ENCODE data around the gene KPTN.

The KPTN gene

GRCh38 chr19:47512183-47512947 is 28.3 kb upstream of the KPTN start:
- TF ChIP-seq, protein P1, sequence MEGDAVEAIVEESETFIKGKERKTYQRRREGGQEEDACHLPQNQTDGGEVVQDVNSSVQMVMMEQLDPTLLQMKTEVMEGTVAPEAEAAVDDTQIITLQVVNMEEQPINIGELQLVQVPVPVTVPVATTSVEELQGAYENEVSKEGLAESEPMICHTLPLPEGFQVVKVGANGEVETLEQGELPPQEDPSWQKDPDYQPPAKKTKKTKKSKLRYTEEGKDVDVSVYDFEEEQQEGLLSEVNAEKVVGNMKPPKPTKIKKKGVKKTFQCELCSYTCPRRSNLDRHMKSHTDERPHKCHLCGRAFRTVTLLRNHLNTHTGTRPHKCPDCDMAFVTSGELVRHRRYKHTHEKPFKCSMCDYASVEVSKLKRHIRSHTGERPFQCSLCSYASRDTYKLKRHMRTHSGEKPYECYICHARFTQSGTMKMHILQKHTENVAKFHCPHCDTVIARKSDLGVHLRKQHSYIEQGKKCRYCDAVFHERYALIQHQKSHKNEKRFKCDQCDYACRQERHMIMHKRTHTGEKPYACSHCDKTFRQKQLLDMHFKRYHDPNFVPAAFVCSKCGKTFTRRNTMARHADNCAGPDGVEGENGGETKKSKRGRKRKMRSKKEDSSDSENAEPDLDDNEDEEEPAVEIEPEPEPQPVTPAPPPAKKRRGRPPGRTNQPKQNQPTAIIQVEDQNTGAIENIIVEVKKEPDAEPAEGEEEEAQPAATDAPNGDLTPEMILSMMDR (IDR thresholded peaks at IDR 0.05; ENCODE audit: low read depth, low read length): no peak
- DNase-seq (ENCODE audit: extremely low read depth, low read depth): peak; percentile 27

GRCh38 chr19:47511681-47512080 is 27.7 kb upstream of the KPTN start:
- TF ChIP-seq, protein P1 (IDR thresholded peaks at IDR 0.05; ENCODE audit: low read depth, low read length): no peak
- DNase-seq (ENCODE audit: extremely low read depth, low read depth): no peak

DNA sequence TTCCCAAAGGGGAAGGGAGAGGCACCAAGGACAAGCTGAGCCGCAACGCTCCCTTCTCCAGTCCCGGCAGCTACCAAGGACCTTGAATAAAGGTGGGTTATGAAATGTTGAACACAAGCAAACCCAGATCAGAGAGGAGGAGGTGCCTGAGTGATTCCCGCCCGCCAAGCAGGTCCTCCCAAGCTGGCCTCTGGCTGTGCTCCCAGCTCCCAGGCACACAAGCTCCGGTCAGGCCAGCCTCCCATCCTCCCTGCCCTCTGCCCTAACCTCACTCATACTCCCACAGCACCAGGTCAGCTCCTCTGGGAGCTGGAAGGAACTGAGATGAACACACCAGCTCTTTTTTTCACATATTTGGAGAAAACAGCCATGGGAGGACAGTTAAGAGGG is 27.1 kb upstream of the KPTN start:
- TF ChIP-seq, protein P1 (IDR thresholded peaks at IDR 0.05; ENCODE audit: low read depth, low read length): no peak
- DNase-seq (ENCODE audit: extremely low read depth, low read depth): no peak

DNA sequence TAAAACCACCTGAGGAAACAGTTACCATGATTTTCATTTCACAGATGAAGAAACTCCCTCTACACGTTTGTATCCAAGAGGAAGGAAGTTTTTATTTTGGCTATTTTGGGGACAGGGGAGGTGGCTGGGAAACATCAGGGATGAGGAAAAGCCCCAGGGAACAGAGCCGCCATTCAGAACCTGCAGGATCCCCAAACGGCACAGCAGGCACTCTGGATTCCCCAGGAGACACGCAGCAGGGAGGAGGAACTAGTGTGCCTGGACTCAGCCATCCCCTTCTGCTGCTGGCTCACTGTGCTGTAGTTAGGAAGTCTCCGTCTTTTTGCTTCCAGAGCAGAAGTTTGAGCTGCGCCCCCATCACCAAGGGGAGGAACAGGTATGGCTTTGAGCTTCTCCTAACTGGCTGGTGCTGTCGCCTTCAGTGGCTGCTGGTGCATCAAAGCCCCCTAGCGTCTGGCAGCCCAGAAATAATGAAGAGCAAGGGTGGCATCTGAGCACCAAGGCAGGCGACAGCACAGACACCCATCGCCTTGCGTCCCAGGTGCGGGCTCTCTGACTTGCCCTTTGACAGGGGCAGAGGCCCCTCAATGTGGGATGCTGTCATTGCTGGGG is 26.6 kb upstream of the KPTN start:
- TF ChIP-seq, protein P1 (IDR thresholded peaks at IDR 0.05; ENCODE audit: low read depth, low read length): no peak
- DNase-seq (ENCODE audit: extremely low read depth, low read depth): no peak

DNA sequence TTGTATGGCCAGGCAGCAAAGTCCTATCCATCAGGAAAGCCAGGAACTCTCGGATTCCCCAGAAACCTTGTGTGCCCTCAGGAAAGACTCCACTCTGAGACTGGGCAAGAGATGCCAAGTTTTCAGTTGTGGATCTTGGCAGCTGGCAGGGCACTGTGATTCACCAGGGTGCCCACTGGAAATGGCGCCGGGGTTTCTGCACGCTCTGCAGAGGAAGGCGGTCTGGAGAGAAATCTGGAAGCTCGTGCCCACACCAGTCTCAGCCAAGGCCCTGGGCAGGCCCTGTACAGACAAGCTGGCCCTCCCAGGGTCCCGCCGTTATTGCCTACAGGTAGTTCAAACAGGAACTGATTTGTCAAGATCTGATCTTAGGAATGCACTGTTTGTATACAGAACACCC is 26.0 kb upstream of the KPTN start:
- TF ChIP-seq, protein P1 (IDR thresholded peaks at IDR 0.05; ENCODE audit: low read depth, low read length): no peak
- no peak for DNase-seq (ENCODE audit: extremely low read depth, low read depth)

DNA sequence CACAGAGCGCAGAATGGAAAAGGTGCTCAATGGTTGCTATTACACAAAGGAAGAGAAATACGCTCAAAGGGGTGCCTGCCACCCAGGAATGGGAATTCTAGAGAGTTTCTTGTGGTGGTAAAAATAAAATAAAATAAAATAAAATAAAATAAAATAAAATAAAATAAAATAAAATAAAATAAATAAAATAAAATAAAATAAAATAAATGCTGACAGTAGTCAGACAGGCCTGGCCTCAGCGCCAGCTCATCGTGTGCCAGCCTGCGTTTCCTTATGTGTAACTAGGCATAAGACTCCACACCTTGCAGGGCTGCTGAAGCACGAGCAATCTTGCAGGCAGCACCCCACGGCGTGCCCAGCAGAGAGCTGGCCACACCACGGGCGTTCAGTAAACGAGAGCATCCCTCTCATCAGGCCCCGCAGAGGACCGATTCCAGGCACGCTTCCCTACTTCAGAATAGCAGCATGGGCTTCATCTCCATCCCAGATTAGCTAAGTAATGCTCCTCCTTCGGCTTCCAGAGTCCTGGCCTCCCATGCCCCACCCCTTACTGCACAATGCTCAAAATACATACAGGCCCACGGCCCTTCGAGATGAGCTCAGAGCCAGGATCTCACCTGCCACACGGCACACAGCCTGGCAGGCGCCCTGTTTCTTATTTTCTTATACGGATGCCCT is 25.3 kb upstream of the KPTN start:
- no peak for DNase-seq (ENCODE audit: extremely low read depth, low read depth)
- TF ChIP-seq, protein P1 (IDR thresholded peaks at IDR 0.05; ENCODE audit: low read depth, low read length): no peak

DNA sequence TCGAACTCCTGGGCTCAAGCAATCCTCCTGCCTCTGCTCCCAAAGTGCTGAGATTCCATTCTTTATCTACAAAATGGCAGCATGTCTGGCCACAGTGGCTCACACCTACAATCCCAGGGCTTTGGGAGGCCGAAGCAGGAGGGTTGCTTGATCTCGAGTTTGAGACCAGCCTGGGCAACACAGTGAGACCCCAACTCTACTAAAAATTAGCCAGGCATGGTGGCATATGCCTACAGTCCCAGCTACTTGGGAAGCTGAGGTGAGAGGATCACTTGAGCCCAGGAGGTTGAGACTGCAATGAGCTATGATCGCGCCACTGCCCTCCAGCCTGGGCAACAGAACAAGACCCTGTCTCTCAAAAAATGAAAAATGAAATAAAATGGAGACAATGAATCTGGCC is 24.7 kb upstream of the KPTN start:
- DNase-seq (ENCODE audit: extremely low read depth, low read depth): no peak
- TF ChIP-seq, protein P1 (IDR thresholded peaks at IDR 0.05; ENCODE audit: low read depth, low read length): no peak

Measured in AG09319 (cell line).